Activated T-cell treated with anti-CD3 and anti-CD28 coated beads, Interleukin-2, amount 50 U/mL, for 4 hours (primary cell): ENCODE results near the gene CUX1. TPM values are rescaled to one million over a fixed set of nuclear protein-coding genes. Genes with fewer than 3 reads are reported as not detected.
"Not testable (repeated sequence)": the region's sequence is repeated elsewhere in the genome, so short reads cannot be mapped to it uniquely, and the experiment has no call there.

Source experiments
- ATAC-seq, 2 donors: fragments of 200-7000 bp; cut with Tn5 transposase; one replicate each; pipeline ENCODE4 v1.10.0; 2021
- DNase-seq: peaks from one replicate; pipeline ENCODE4 v3.0.0-alpha.2; 2020
- H3K27me3 Mint-ChIP-seq: one replicate; pipeline ENCODE4 v1.8.0; 2021; ENCODE audit warnings: low read depth, mixed read lengths
- H3K36me3 Mint-ChIP-seq: one replicate; pipeline ENCODE4 v1.8.0; 2022; ENCODE audit warnings: mixed read lengths; ENCODE audit not compliant: insufficient read depth
- H3K4me1 Mint-ChIP-seq: one replicate; pipeline ENCODE4 v1.8.0; 2021; ENCODE audit warnings: low read depth, mixed read lengths
- H3K4me3 Mint-ChIP-seq: one replicate; pipeline ENCODE4 v1.8.0; 2021; ENCODE audit warnings: mild to moderate bottlenecking, moderate library complexity, mixed read lengths
- H3K9me3 Mint-ChIP-seq: one replicate; pipeline ENCODE4 v1.8.0; 2021; ENCODE audit warnings: mixed read lengths
- total RNA-seq, 3 donors: library from RNA; stranded (reverse); gene quantifications; one replicate each; pipeline ENCODE4 v1.2.1, GENCODE V29; 2021

The CUX1 gene
- total RNA-seq, 3 donors from 2014 or later: 18.6 to 21.6 (median 20.7) TPM

DNA sequence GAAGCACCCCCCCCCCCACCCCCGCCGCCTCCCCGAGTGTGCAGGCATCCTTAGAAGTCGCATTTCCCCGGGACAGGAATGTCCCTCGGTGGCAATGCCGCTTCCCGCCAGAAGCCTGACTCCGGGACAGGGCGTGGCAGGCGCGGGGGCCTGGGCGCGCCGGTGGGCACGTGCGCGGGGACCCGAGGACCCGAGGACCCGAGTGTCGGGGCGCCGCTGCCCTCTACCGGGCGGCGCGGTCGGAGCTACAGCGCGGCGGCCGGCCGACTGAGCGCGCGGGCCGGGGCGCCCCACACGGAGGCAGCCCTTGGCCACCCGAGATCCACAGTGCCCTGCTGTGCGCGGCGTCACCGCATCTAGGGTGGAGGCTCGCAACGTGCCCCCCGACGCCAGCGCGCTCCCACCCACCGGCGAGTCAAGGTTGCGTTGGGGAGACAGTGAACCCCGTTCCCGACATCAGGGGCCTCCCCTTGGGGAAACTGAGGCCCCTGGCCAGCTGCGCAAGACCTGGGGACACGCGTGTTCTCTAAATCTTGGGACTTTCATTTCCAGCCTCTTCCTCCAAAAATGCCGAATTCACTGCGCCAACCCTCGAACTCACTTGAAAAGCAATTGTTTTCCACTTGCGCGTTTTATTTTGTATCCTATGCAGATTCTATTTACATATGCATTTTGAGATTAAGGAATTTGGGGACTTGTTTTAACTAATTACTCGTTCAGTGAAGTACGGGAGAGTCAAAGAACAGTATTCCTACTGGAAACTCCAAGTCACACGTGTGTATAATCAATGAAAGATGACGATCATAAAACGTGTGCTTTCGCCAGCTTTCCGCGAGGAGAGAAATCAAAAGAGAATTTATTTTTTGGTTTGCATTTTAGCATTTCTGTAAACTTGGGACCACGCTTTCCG, 3.1 kb upstream of the CUX1 start:
- Mint-ChIP-seq H3K9me3 (no peaks in the 10 kb centered on the region), H3K4me1 (peaks cover 19% of the 10 kb centered on the region), H3K27me3 (no peaks in the 10 kb centered on the region), H3K36me3 (no peaks in the 10 kb centered on the region), H3K4me3 (peak overlapping the region; percentile 85)
- ATAC-seq (peak; percentile 51), DNase-seq (peak; percentile 46)

DNA sequence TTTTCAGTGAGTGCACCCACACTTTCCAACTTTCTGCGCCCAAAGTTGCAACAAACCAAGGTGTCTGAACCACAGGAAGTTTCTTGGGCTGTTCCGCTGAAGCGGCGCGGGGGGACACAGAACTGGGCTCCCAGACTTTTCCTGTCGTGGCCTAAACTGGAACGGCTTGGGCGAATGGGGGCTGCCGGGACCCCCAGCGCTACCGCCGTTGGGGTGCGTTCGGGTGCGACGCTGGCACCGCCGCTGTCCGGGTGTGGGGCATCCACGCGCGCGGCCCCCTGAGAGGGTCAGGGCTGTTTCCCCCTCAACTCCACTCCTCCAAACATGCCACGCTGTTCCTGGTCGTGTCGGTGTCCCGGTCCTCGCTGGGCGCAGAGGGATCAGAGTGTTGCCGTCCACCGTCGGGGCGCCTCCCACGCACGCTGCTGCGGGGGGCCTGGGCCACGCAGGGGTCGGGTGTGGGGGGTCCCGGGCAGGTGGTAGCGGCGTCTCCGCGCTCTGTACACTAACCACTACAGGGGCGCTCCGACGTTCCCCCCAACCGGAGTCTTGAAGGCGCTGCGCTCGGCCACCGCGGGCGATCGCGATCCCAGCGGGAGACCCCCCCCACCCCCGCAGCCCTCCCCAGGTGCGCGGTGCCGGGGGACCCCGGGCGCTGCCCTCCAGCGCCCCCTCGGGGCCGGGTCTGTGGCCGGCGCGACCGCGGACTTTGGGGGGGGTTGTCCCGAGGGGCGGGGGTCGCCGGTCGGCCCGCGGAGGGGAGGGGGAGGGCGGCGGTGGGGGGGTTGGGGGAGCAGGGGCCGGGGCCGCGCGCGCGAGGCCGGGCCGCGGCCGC, 2.2 kb upstream of the CUX1 start:
- Mint-ChIP-seq H3K4me1 (peaks cover 19% of the 10 kb centered on the region), H3K36me3 (no peaks in the 10 kb centered on the region), H3K4me3 (peak overlapping the region; percentile 85), H3K27me3 (no peaks in the 10 kb centered on the region), H3K9me3 (no peaks in the 10 kb centered on the region)
- ATAC-seq (peak; percentile 49 to 53), DNase-seq (peak; percentile 58)

DNA sequence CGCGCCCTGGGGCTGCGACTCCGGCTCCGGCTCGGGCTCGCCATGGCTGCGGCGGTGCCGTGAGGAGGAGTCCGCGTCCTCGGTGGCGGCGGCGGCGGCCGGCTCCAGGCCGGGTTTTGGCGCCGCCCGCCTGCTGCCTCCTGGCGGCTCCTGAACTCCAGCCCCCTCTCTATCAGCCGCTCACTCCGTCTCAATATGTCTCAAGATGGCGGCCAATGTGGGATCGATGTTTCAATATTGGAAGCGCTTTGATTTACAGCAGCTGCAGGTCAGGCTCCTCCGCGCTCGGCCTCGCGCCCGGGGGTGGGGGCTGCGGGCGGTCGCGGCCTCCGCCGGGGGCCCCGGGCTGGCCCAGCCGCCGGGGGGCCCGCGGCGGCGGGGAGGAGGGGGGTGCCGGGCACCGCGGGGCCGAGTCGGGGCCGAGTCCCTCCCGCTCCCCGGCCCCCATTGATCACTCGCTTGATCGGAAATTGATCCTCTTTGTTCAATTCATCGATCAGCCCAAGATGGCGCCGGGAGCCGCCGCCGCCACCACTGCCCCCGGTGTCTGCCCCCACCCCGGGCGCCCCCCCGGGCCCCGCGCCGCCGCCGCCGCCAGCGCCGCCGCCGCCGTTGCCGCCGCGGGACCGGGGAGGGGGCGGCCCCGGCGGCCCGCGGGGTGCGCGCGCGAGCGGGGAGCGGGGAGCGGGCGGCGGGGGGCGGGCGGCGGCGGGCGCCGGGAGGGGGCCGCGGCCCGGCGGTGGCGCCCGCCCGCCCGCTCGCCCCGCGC, 1.4 kb upstream of the CUX1 start:
- H3K27me3 Mint-ChIP-seq: no peaks in the 10 kb centered on the region
- peaks cover 19% of the 10 kb centered on the region for H3K4me1 Mint-ChIP-seq
- H3K9me3 Mint-ChIP-seq: no peaks in the 10 kb centered on the region
- peak; percentile 77 to 79 for ATAC-seq
- no peaks in the 10 kb centered on the region for H3K36me3 Mint-ChIP-seq
- peak overlapping the region; percentile 82 for H3K4me3 Mint-ChIP-seq
- DNase-seq: peak; percentile 59

DNA sequence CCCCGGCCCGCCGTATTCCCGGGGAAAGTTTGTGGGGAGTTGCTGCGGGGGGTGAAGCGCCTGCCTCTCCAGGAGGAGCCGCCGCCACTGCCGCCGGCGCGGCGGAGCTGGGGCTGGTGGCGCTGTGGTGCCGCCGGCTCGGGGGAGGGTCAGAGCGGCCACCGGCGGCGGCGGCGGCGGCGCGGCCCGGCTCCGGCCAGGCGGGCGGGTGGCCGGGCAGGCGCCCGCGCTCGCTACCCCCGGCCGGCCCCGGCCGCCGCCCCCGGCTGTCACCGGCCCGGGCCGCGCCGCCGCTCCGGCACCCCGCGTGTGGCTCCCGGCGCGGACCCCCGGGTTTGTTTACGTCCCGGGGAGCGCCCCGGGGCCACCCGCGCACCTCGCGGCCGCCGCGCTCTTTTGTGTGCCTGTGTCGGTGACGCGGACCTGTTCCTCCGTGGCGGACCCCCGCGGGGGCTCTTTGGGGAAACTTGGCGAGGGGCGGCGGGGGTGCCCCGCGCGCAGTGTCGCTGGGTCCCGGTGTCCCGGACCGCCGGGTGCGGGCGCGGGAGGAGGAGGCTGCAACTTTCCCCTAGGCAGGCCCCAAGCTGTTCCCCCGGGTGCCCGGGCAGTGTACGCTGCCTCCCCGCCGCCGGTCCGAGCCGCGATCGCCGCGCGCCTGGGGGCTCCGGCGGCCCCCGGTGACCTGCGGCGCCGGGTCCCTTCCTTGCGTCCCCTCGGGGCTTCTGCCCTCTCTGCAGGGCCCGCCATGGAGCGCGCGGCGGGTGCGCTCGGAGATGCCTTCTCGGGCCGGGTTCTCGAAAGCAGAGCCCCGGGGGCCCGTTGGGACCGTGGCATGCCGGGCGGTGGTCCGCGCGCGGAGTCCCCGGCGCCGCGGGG, 593 bp upstream of the CUX1 start:
- Mint-ChIP-seq H3K27me3 (no peaks in the 10 kb centered on the region), H3K36me3 (no peaks in the 10 kb centered on the region), H3K4me3 (peak overlapping the region; percentile 49), H3K9me3 (no peaks in the 10 kb centered on the region), H3K4me1 (peaks cover 19% of the 10 kb centered on the region)
- ATAC-seq (peak; percentile 1 to 4), DNase-seq (peak; percentile 15)

DNA sequence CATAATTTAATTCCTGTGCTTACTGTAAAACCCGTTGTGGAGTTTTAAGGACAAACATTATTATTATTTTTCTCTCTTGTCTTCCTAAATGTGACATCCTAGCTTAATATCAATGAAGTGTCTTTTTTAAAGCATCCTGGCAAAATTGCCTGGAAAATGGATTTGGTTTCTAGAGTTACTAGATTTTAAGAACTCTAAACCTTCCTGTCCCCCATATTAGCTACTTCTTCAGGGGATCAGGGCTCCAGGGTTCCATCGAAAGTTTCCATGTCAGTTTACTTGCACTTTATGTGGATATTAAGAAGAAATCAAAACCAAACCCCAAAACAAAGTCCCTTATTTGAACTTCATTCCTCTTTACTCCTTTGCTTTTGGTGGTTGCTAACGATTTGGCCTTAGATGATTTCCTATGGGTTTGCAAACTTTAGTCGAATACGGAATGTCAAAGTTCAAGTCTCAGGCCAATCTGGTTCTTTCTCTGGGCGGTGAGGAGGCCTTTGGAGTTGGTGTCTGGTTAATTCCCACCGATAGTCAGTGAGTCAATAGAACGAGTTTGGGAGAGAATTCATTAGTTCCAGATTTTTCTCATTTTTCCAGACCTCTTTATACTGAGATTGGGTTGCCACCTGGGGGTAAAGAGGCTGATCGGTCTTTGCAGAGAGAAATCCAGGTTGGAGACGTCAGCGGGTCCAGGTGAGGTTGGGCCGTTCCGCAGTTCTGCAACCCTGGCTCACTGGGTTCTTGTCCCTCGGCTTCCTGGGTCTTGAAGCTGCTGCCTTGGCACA, 1.1 kb downstream of the CUX1 start:
- peak overlapping the region; percentile 78 for H3K4me3 Mint-ChIP-seq
- no peaks in the 10 kb centered on the region for H3K27me3 Mint-ChIP-seq
- ATAC-seq (no peak), DNase-seq (no peak)
- H3K36me3 Mint-ChIP-seq: no peaks in the 10 kb centered on the region
- no peaks in the 10 kb centered on the region for H3K9me3 Mint-ChIP-seq
- H3K4me1 Mint-ChIP-seq: peaks cover 19% of the 10 kb centered on the region

DNA sequence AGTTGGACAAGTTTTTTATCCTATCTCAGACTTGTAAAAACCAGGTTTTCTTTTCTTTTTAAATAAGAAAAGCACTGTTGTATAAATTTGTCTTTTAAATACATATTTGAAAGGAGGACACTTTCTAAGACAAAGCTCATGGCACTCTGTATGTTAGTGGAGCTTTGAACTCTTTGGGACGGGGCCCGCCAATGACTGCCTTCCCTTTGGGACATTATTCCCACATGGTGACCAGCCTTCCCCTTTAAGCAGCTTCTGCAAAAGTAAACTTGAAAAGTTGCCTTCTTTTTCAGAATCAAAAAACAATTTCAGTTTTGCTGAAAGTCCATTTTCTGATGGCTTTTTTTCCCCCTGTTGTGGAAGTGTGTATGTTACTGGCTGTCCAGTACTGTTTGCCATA, 1.8 kb downstream of the CUX1 start:
- H3K36me3 Mint-ChIP-seq: no peaks in the 10 kb centered on the region
- H3K4me3 Mint-ChIP-seq: no peak overlapping the region
- ATAC-seq: no peak
- no peaks in the 10 kb centered on the region for H3K9me3 Mint-ChIP-seq
- peaks cover 17% of the 10 kb centered on the region for H3K4me1 Mint-ChIP-seq
- no peak for DNase-seq
- H3K27me3 Mint-ChIP-seq: no peaks in the 10 kb centered on the region

DNA sequence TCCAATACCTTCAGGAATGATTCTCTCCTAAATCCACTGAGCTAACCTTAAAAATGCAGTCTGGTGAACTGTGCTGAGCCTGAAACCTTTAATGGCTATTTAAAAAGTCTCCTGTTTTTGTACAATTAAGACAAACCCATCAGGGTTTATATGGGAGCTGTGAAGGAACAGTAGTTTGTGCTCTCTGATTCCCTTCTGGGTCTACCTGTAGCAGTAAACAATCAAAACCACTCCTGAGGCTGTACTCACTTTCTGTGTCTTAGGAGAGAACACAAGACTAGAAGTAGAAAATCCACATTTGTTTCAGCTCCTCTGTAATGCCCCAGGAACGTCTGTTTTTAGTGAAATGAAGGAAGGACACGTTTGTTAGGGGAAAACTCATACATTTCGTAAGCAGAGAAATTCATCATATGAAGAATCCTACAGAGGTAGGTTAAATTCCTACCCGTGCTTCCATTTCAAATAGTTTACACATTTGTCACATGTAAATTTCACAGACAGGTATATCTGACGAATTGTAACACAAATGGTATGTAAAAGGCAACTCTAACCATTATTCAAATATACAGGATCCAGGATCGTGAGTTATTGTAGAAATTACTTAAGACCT, 2.6 kb downstream of the CUX1 start:
- no peaks in the 10 kb centered on the region for H3K9me3 Mint-ChIP-seq
- H3K36me3 Mint-ChIP-seq: no peaks in the 10 kb centered on the region
- ATAC-seq (no peak), DNase-seq (no peak)
- peaks cover 15% of the 10 kb centered on the region for H3K4me1 Mint-ChIP-seq
- no peaks in the 10 kb centered on the region for H3K27me3 Mint-ChIP-seq
- H3K4me3 Mint-ChIP-seq: no peak overlapping the region

DNA sequence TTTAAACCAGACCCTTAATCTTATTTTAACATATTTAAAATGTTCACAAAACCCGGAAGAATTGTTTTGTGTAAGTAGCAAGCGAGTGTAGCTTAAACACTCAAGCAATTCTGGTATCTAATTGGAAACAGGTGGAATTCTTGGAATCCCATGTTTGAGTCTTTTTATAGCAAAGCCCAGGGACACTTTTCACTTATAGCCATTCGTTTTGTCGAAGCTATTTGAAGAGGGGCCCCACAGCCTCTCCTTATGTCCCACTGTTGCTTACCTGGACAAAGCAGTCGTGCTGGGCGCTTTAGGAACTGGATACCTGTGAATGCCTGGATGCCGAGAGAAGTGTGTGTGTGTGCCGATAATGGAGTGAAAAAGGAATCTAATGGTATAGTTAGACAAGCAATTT, 3.3 kb downstream of the CUX1 start:
- H3K4me3 Mint-ChIP-seq: no peak overlapping the region
- H3K4me1 Mint-ChIP-seq: peaks cover 16% of the 10 kb centered on the region
- DNase-seq (no peak), ATAC-seq (no peak)
- no peaks in the 10 kb centered on the region for H3K36me3 Mint-ChIP-seq
- no peaks in the 10 kb centered on the region for H3K27me3 Mint-ChIP-seq
- no peaks in the 10 kb centered on the region for H3K9me3 Mint-ChIP-seq

DNA sequence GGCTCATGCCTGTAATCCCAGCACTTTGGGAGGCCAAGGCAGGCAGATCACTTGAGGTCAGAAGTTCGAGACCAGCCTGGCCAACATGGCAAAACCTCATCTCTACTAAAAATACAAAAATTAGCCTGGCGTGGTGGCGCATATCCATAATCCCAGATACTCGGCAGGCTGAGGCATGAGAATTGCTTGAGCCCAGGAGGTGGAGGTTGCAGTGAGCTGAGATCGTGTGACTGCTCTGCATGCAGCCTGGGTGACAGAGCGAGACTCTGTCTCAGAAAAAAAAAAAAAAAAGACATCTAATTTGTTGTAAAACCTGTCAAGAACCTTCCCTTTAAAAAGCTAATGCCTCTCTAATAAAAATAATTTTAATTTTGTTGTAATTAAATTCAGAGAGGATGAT, 5.2 kb downstream of the CUX1 start:
- DNase-seq, H3K36me3 Mint-ChIP-seq, ATAC-seq, H3K9me3 Mint-ChIP-seq, H3K27me3 Mint-ChIP-seq, H3K4me3 Mint-ChIP-seq: not testable (repeated sequence)
- H3K4me1 Mint-ChIP-seq: peaks cover 16% of the 10 kb centered on the region

DNA sequence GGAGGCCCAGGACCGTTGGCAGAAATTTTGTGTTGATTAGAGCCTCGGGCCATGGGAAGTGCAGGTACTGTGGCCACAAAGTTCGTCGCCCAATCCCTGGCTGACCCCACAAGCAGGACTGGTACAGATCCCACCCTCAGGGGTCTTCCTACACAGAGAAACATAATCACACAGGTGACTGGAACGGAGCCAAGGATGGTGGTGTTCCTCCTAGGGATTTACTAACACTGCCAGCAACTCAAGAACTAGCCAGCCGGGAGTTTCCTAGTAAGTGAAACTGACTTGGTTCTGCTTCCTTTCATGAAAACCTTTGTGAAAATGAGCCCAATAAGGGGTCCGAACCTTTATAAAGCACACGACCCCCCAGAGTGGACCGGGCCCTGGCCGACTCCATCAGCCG, 5.7 kb downstream of the CUX1 start:
- Mint-ChIP-seq H3K4me1 (peaks cover 13% of the 10 kb centered on the region), H3K27me3 (no peaks in the 10 kb centered on the region), H3K9me3 (no peaks in the 10 kb centered on the region), H3K4me3 (no peak overlapping the region), H3K36me3 (peaks cover 3% of the 10 kb centered on the region)
- ATAC-seq (no peak), DNase-seq (no peak)

DNA sequence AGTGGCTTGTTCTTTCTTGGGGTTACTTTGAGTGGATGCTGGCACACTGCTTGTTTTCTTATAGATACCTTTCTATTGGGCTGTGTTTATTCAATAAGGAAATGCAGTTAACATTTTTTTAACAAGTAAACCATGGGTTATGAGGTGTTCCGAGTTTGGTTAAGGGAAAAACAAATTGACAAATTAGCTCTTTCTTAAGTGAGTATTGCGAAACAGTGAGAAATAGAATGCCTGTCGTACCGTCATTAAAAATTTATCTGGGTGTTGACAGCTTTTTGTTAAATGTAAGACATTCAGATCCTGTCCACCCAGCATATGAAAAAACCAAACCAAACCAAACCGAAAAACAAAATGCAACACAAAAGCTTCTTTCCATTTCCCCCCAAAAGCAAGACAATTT, 6.2 kb downstream of the CUX1 start:
- H3K36me3 Mint-ChIP-seq: peaks cover 3% of the 10 kb centered on the region
- ATAC-seq: no peak
- no peaks in the 10 kb centered on the region for H3K27me3 Mint-ChIP-seq
- H3K4me3 Mint-ChIP-seq: no peak overlapping the region
- no peaks in the 10 kb centered on the region for H3K9me3 Mint-ChIP-seq
- peaks cover 8% of the 10 kb centered on the region for H3K4me1 Mint-ChIP-seq
- DNase-seq: no peak

DNA sequence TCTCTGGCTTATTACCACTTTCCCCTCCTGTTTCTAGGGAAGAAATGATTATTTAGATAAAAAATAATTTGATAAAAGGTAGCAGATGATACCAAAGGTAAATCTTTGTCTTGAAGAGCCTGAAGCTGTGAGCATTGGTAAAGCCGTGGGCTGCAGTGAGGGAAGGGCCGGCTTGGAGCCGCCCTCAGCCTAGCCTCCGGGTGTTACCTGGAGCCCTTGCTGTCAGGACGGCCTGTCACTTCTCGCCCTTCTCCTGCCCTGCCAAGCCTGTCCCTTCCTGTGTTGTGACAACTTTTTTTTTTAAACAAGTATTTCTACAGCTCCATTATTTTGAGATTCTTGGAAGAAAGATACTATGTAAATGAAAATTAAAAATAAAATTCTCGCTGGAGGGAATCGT, 7.0 kb downstream of the CUX1 start:
- no peaks in the 10 kb centered on the region for H3K27me3 Mint-ChIP-seq
- H3K4me3 Mint-ChIP-seq: no peak overlapping the region
- H3K9me3 Mint-ChIP-seq: no peaks in the 10 kb centered on the region
- ATAC-seq: no peak
- peaks cover 9% of the 10 kb centered on the region for H3K4me1 Mint-ChIP-seq
- peaks cover 6% of the 10 kb centered on the region for H3K36me3 Mint-ChIP-seq
- no peak for DNase-seq
